K562 (cell line): ENCODE measurements around the gene TTYH2. TPM values are rescaled to one million over a fixed set of nuclear protein-coding genes. Genes with fewer than 3 reads are reported as not detected.

Experiments
- MBD1 ChIP-seq: fragments of 250-450 bp; sonication (Bioruptor Pico); IDR thresholded peaks from 2 replicates; pipeline ENCODE4 v1.8.0; 2022; ENCODE audit warnings: inconsistent platforms
- MCM5 ChIP-seq: fragments of 450-650 bp; IDR thresholded peaks from 2 replicates; pipeline ENCODE4 v1.6.1; 2016; ENCODE audit warnings: low read depth
- MEIS2 ChIP-seq: fragments of 450-650 bp; IDR thresholded peaks from 2 replicates; pipeline ENCODE4 v1.6.1; 2014; ENCODE audit warnings: mild to moderate bottlenecking; ENCODE audit not compliant: partially characterized antibody
- MGA ChIP-seq: fragments of 450-650 bp; IDR thresholded peaks from 2 replicates; pipeline ENCODE4 v1.6.1; 2016; ENCODE audit warnings: mild to moderate bottlenecking, moderate library complexity
- TAF7 ChIP-seq: fragments of 450-650 bp; IDR thresholded peaks from 2 replicates; pipeline ENCODE4 v1.6.1; 2016; ENCODE audit warnings: missing genetic modification characterization, missing compliant biosample characterization
- TSC22D4 ChIP-seq: fragments of 450-650 bp; IDR thresholded peaks from 2 replicates; pipeline ENCODE4 v1.6.1; 2016; ENCODE audit warnings: missing genetic modification characterization, missing biosample characterization, control low read depth
- ZBTB26 ChIP-seq: fragments of 450-650 bp; formaldehyde crosslinking; IDR thresholded peaks from 2 replicates; pipeline ENCODE4 v1.4.0; 2022; ENCODE audit warnings: missing genetic modification characterization
- ZNF224 ChIP-seq: sonication (generic); formaldehyde crosslinking; IDR thresholded peaks from 2 replicates; pipeline ENCODE4 v1.8.0; 2022; ENCODE audit warnings: mild to moderate bottlenecking, missing genetic modification reagents
- ZNF589 ChIP-seq: fragments of 200-800 bp; sonication (Bioruptor generic); IDR thresholded peaks from 2 replicates; pipeline ENCODE4 v1.6.1; 2016; ENCODE audit warnings: low read depth, missing genetic modification characterization, missing compliant biosample characterization
- polyA plus RNA-seq, 8 experiments: library from polyadenylated mRNA; depleted of rRNA in 4 of 8; stranded (reverse) in 5 of 8; unstranded in 3 of 8; fragments of >200 nt; fragmentation: Nextera tagmentation in 2 of 8; fragmentation: Illumina TruSeq in 1 of 8; extraction: Ambion mirVana in 2 of 8; extraction: Trizol in 1 of 8; gene quantifications; 2 replicates each; pipeline versions ENCODE4 v1.2.1 to v1.2.3, GENCODE V29; 2011 to 2014; ENCODE audit warnings: inconsistent platforms in 1 of 8, missing spikeins in 1 of 8
- total RNA-seq, 7 experiments: library from RNA; depleted of rRNA in 6 of 7; stranded (reverse); fragments of >200 nt in 6 of 7; fragmentation: Illumina TruSeq in 2 of 7; extraction: Trizol in 2 of 7; gene quantifications; 2 replicates each; pipeline versions ENCODE4 v1.2.1 to v1.2.3, GENCODE V29; 2011 to 2021; ENCODE audit warnings: low replicate concordance in 1 of 7

TTYH2 gene
- total and polyA plus RNA-seq, 9 of the 15 experiments (the other 6 are each of a cell fraction or from before 2014, with no cell fraction given) = 0.03 to 2.0 (median 0.91) TPM

GRCh38 chr17:74295625-74296547, 82.5 kb downstream of the TTYH2 start (continued):
- TF ChIP-seq ZBTB26 (CRISPR knock-in tag) = peak; percentile 85
- TF ChIP-seq MCM5 = no peak
- TF ChIP-seq ZNF224 (CRISPR knock-in tag) = no peak
- peak; percentile 47 for TF ChIP-seq MEIS2
- TF ChIP-seq MGA = peak; percentile 55; the same call in 1 of the 2 replicates
- no peak for TF ChIP-seq TSC22D4 (tag)
- TF ChIP-seq ZNF589 (CRISPR knock-in tag) = peak; percentile 76; the same call in 1 of the 2 replicates
- TF ChIP-seq TAF7 = no peak
- no peak for TF ChIP-seq MBD1 (CRISPR knock-in tag)
